ENCODE measurements around the gene PGC. TPM values are rescaled to one million over a fixed set of nuclear protein-coding genes. Genes with fewer than 3 reads are reported as not detected.
A peak's percentile ranks its signal among the peaks of the same experiment; 100 is the strongest.

The PGC gene
- total and polyA plus RNA-seq, 2 donors (not counting 1 experiment from before 2014, with no cell fraction given): not detected

DNA sequence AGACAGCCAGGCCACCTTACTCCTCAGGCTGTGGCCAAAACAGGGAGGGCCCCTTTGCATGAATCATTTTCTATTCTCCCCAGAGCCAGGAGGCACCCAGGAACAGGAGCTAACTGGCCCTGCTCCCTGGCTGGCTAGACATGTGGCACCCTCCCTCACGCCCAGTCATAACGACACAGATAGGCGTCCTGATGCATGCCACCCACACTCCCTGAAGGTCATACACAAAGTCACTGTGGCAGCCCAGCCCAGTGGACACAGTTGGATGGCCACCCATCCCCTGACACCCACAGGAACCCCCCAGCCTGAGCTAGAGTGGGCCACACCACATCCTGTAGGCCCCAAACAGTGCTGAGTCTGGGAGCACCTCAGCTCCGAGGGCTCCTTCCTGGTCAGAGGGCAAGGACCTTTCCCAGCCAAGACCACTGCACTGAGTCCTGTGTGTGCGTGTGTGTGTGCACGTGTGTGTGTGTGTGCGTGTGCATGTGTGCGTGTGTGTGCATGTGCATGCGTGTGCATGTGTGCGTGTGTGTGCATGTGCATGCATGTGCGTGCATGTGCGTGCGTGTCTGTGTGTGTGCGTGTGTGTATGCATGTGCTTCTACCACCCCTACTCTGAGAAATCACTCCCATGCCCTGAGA, 33.4 kb downstream of the PGC start:
- H3K79me2 ChIP-seq (ENCODE audit: control insufficient read depth, insufficient read depth, low read length): peaks cover 99% of the 10 kb centered on the region

More for the DNA sequence above, 33.4 kb downstream of the PGC start:
- H3K9ac ChIP-seq (ENCODE audit: low read length): no peak overlapping the region
- H3K4me2 ChIP-seq (replicated peaks; ENCODE audit: low read depth, low read length, poor library complexity, severe bottlenecking): peak overlapping the region; percentile 66
- Mint-ChIP-seq H3K27me3 (no peaks in the 10 kb centered on the region), H3K4me1 (peaks cover 91% of the 10 kb centered on the region), H3K27ac (peak overlapping the region; percentile 94), H3K4me3 (peak overlapping the region; percentile 75), H3K9me3 (ENCODE audit: insufficient read depth) (no peaks in the 10 kb centered on the region)
- H3K27me3 ChIP-seq (replicated peaks in 1 of 4; ENCODE audit: control extremely low read depth in 1 of 4, control insufficient read depth in 3 of 4, insufficient read depth in 4 of 4, low read length in 3 of 4): no peaks in the 10 kb centered on the region
- intact Hi-C loops (cut with micrococcal nuclease): loop anchor here (1.0 kb wide), 1 partner anchor 10 kb away; no protein-coding TSS in a partner anchor
- peaks cover 71% of the 10 kb centered on the region for H4K20me1 ChIP-seq (ENCODE audit: control insufficient read depth, insufficient read depth, low read length, poor library complexity, severe bottlenecking)
- H3K9me3 ChIP-seq (ENCODE audit: control extremely low read depth in 1 of 3, control insufficient read depth in 2 of 3, insufficient read depth in 1 of 3, low read length in 2 of 3): no peaks in the 10 kb centered on the region
- WGBS (ENCODE audit: insufficient coverage): 68% methylated on average over 14 of the region's 14 CpGs
- peak overlapping the region in 1 of 5 experiments; percentile 19 for H3K4me3 ChIP-seq (ENCODE audit: control extremely low read depth in 1 of 5, extremely low read depth in 1 of 5, insufficient read depth in 1 of 5, low read depth in 2 of 5, low read length in 4 of 5)
- peaks cover 73 to 87% of the 10 kb centered on the region in 2 donors for H3K4me1 ChIP-seq (ENCODE audit: control insufficient read depth in 2 of 2, insufficient read depth in 2 of 2, low read length in 2 of 2)
- TF ChIP-seq, protein P1, sequence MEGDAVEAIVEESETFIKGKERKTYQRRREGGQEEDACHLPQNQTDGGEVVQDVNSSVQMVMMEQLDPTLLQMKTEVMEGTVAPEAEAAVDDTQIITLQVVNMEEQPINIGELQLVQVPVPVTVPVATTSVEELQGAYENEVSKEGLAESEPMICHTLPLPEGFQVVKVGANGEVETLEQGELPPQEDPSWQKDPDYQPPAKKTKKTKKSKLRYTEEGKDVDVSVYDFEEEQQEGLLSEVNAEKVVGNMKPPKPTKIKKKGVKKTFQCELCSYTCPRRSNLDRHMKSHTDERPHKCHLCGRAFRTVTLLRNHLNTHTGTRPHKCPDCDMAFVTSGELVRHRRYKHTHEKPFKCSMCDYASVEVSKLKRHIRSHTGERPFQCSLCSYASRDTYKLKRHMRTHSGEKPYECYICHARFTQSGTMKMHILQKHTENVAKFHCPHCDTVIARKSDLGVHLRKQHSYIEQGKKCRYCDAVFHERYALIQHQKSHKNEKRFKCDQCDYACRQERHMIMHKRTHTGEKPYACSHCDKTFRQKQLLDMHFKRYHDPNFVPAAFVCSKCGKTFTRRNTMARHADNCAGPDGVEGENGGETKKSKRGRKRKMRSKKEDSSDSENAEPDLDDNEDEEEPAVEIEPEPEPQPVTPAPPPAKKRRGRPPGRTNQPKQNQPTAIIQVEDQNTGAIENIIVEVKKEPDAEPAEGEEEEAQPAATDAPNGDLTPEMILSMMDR (IDR thresholded peaks at IDR 0.05): no peak
- TF ChIP-seq EZH2 (IDR thresholded peaks at IDR 0.05; ENCODE audit: borderline replicate concordance, insufficient read depth, low read depth, low read length, poor library complexity, severe bottlenecking): no peak
- ChIA-PET CTCF (interaction anchor here (0.8 to 7.7 kb wide), 8 partner anchors 7 to 72 kb away, joined by 3 to 145 read pairs (median 7); partner anchors contain the start of gene TFEB), POLR2A (interaction anchor here (1.4 to 8.6 kb wide), 4 partner anchors 9 to 20 kb away, joined by 5 to 108 read pairs (median 14); partner anchors contain the start of gene TFEB)
- H3K36me3 ChIP-seq (replicated peaks in 1 of 2; ENCODE audit: control extremely low read depth in 1 of 2, control insufficient read depth in 1 of 2, extremely low read depth in 1 of 2, insufficient read depth in 2 of 2, low read length in 1 of 2): peaks cover 8 to 71% of the 10 kb centered on the region in 2 experiments
- no peak overlapping the region for H2AFZ ChIP-seq (ENCODE audit: insufficient read depth, low read depth, low read length, poor library complexity, severe bottlenecking)
- ATAC-seq (ENCODE audit: low read depth) (peak; percentile 69), DNase-seq (peak; percentile 38)
- H3K27ac ChIP-seq (ENCODE audit: low read length in 2 of 2): peak overlapping the region; percentile 43 to 77
